CD4-positive, alpha-beta T cell treated with Interleukin-15 for 1 hour (primary cell): Measurements from ENCODE around the gene ZNF74.
A peak's percentile ranks its signal among the peaks of the same experiment; 100 is the strongest.
"Not testable (repeated sequence)": the region's sequence is repeated elsewhere in the genome, so short reads cannot be mapped to it uniquely, and the experiment has no call there.

Experiments
- DNase-seq: peaks from one replicate; pipeline ENCODE4 v3.0.0-alpha.2; 2020

The ZNF74 gene

GRCh38 chr22:20401376-20402014 is 7.5 kb downstream of the ZNF74 start:
- no peak for DNase-seq

- no peak for DNase-seq
Measured at GRCh38 chr22:20402960-20403778, 9.2 kb downstream of the ZNF74 start.

- DNase-seq: no peak
Measured at GRCh38 chr22:20403779-20404140, 9.8 kb downstream of the ZNF74 start.

- DNase-seq: no peak
Measured at GRCh38 chr22:20404881-20405280, 10.9 kb downstream of the ZNF74 start.

GRCh38 chr22:20405291-20405930 is 11.5 kb downstream of the ZNF74 start:
- no peak for DNase-seq

GRCh38 chr22:20405931-20406685 is 12.2 kb downstream of the ZNF74 start:
- no peak for DNase-seq

- no peak for DNase-seq
Measured at GRCh38 chr22:20406686-20407408, 12.9 kb downstream of the ZNF74 start.

- DNase-seq: no peak
Measured at GRCh38 chr22:20407829-20408228, 13.9 kb downstream of the ZNF74 start.

GRCh38 chr22:20408891-20409290 is 14.9 kb downstream of the ZNF74 start:
- no peak for DNase-seq

GRCh38 chr22:20409385-20409784 is 15.4 kb downstream of the ZNF74 start:
- not testable (repeated sequence) for DNase-seq

GRCh38 chr22:20412474-20413216 is 18.7 kb downstream of the ZNF74 start:
- no peak for DNase-seq

GRCh38 chr22:20413217-20414058 is 19.5 kb downstream of the ZNF74 start:
- no peak for DNase-seq

- no peak for DNase-seq
Measured at GRCh38 chr22:20414059-20414440, 20.1 kb downstream of the ZNF74 start.

- no peak for DNase-seq
Measured at GRCh38 chr22:20414450-20414849, 20.5 kb downstream of the ZNF74 start.

- DNase-seq: not testable (repeated sequence)
Measured at GRCh38 chr22:20415241-20415640, 21.3 kb downstream of the ZNF74 start.

GRCh38 chr22:20415699-20416098 is 21.7 kb downstream of the ZNF74 start:
- DNase-seq: not testable (repeated sequence)

GRCh38 chr22:20418211-20418788 is 24.3 kb downstream of the ZNF74 start:
- DNase-seq: peak; percentile 71

GRCh38 chr22:20419664-20419951 is 25.7 kb downstream of the ZNF74 start:
- no peak for DNase-seq

- no peak for DNase-seq
Measured at GRCh38 chr22:20420157-20420842, 26.3 kb downstream of the ZNF74 start.

- no peak for DNase-seq
Measured at GRCh38 chr22:20421507-20421874, 27.5 kb downstream of the ZNF74 start.
